NCI-H2029 treated with DMSO at 0.1 percent for 48 hours (cell line): ENCODE results near the gene UBE2D2.

Experiments used
- DNase-seq: peaks from one replicate; lab custom pipeline; 2025; lab: John Stamatoyannopoulos, UW

The UBE2D2 gene

GRCh38 chr5:139676951-139677735 lies 116.0 kb downstream of the UBE2D2 start:
- DNase-seq, result no peak
